Panc1 (cell line): Measurements from ENCODE around the gene KRT36. TPM values are rescaled to one million over a fixed set of nuclear protein-coding genes. Genes with fewer than 3 reads are reported as not detected.

Experiments used
- ATAC-seq: fragments of 200-7000 bp; cut with Tn5 transposase; 2 replicates; pipeline ENCODE4 v1.9.1; 2020; ENCODE audit warnings: mild to moderate bottlenecking, moderate library complexity
- BruUV-seq: library from RNA; stranded (reverse); fragments of 400-500 nt; replicated peaks from 2 replicates; lab custom pipeline; 2021; lab: Mats Ljungman, UMichigan
- CTCF ChIA-PET: fragments of 300-600 bp; sonication (Branson Sonifier 250); formaldehyde crosslinking; loops from one replicate; lab custom pipeline; 2022; ENCODE audit warnings: antibody characterized with exemption; lab: Charles Lee
- POLR2A ChIA-PET: fragments of 300-600 bp; sonication (Branson Sonifier 250); formaldehyde crosslinking; loops from one replicate; lab custom pipeline; 2022; ENCODE audit warnings: antibody characterized with exemption; lab: Charles Lee
- DNase-seq: peaks from one replicate; pipeline ENCODE4 v3.0.0-alpha.2; 2010; ENCODE audit warnings: low read depth, low spot score
- H3K27ac ChIP-seq: 2 replicates; pipeline ENCODE4 v1.5.1; 2011; ENCODE audit warnings: mild to moderate bottlenecking, low read length, inconsistent platforms
- H3K27me3 ChIP-seq: fragments of 200-500 bp; sonication (Bioruptor generic); 2 replicates; pipeline ENCODE4 v1.6.0; 2014; ENCODE audit warnings: low read length, inconsistent platforms; ENCODE audit not compliant: control insufficient read depth, insufficient read depth
- H3K36me3 ChIP-seq: fragments of 200-500 bp; sonication (Bioruptor generic); 2 replicates; pipeline ENCODE4 v1.5.1; 2014; ENCODE audit warnings: inconsistent platforms, mild to moderate bottlenecking, low read length, moderate library complexity; ENCODE audit not compliant: control insufficient read depth, insufficient read depth
- H3K4me1 ChIP-seq: 2 replicates; pipeline ENCODE4 v1.5.1; 2011; ENCODE audit warnings: inconsistent platforms, mild to moderate bottlenecking, low read length, moderate library complexity; ENCODE audit not compliant: control insufficient read depth, insufficient read depth
- H3K4me3 ChIP-seq, 2 experiments: 2 replicates each; pipeline ENCODE4 v1.5.1; 2011 to 2012; ENCODE audit warnings: low read depth in 2 of 2, low read length in 2 of 2, mild to moderate bottlenecking in 2 of 2, inconsistent platforms in 1 of 2, moderate library complexity in 1 of 2
- H3K9me3 ChIP-seq: fragments of 200-500 bp; sonication (Bioruptor generic); 2 replicates; pipeline ENCODE4 v1.5.1; 2014; ENCODE audit warnings: low read depth, mild to moderate bottlenecking, inconsistent platforms, low read length, moderate library complexity; ENCODE audit not compliant: control insufficient read depth, insufficient read depth
- CTCF ChIP-seq: fragments of 450-650 bp; IDR thresholded peaks from 2 replicates; pipeline ENCODE4 v1.5.1; 2017; ENCODE audit warnings: mild to moderate bottlenecking
- POLR2AphosphoS5 ChIP-seq: IDR thresholded peaks from 2 replicates; pipeline ENCODE4 v1.6.1; 2012; ENCODE audit warnings: mild to moderate bottlenecking, low read depth, low read length, moderate library complexity
- REST ChIP-seq, 2 experiments: IDR thresholded peaks; 2 replicates each; pipeline ENCODE4 v1.6.1; 2011 to 2012; ENCODE audit warnings: low read depth in 2 of 2, control low read depth in 1 of 2, low read length in 1 of 2, mild to moderate bottlenecking in 1 of 2, moderate library complexity in 1 of 2; ENCODE audit not compliant: insufficient read depth in 1 of 2
- SIN3A ChIP-seq: IDR thresholded peaks from 2 replicates; pipeline ENCODE4 v1.6.1; 2012; ENCODE audit warnings: low read depth, mild to moderate bottlenecking, low read length, moderate library complexity, borderline replicate concordance; ENCODE audit not compliant: insufficient read depth
- TCF7L2 ChIP-seq: IDR thresholded peaks from 2 replicates; pipeline ENCODE4 v1.6.1; 2011; ENCODE audit warnings: mild to moderate bottlenecking, low read depth, low read length, inconsistent platforms
- in situ Hi-C: cut with HindIII; loops from 2 replicates; pipeline ENCODE4 v1.10.0; 2016; ENCODE audit warnings: low sequenced_read_pairs, low pct_unique_long_range_greater_than_20kb
- intact Hi-C: fragments of 100-400 bp; cut with micrococcal nuclease; formaldehyde crosslinking; loops from one replicate; pipeline ENCODE4 v1.10.0; 2022; ENCODE audit not compliant: unreplicated experiment
- total RNA-seq: library from RNA; stranded (reverse); gene quantifications from one replicate; pipeline ENCODE4 v1.2.1, GENCODE V29; 2021; ENCODE audit not compliant: unreplicated experiment

Gene KRT36
- total RNA-seq, 1 experiment from 2014 or later, result not detected

- TF ChIP-seq POLR2AphosphoS5, result no peak
- no peak for TF ChIP-seq REST (IDR thresholded peaks at IDR 0.05; ENCODE audit: insufficient read depth in 1 of 2, low read depth in 2 of 2, low read length in 1 of 2)
- TF ChIP-seq CTCF, result no peak
- no peak for TF ChIP-seq TCF7L2
- no peak for TF ChIP-seq SIN3A
- DNase-seq (no peak), ATAC-seq (no peak)
- Histone ChIP-seq H3K27ac (no peak within 1 kb of the TSS), H3K4me3 (no peak within 1 kb of the TSS), H3K27me3 (no peaks in the 10 kb centered on the region), H3K36me3 (no peaks in the 10 kb centered on the region), H3K9me3 (no peaks in the 10 kb centered on the region), H3K4me1 (no peaks in the 10 kb centered on the region)
- intact Hi-C loops (loop anchor here (10.0 kb wide), 1 partner anchor 56 kb away; the partner anchor contains the start of gene KRT34), in situ Hi-C loops (no loop called here)
- CTCF ChIA-PET, result no interaction called here
- no TSS peak for BruUV-seq
- POLR2A ChIA-PET, result no interaction called here
Observed at GRCh38 chr17:41440531-41441033, 49.1 kb downstream of the KRT36 start, which contains the start of gene KRT38. Gene KRT38, minus strand, starts transcription at chr17:41440983. Its CDS starts 62 bp downstream, at chr17:41440921.

GRCh38 chr17:41439375-41439774, 50.3 kb downstream of the KRT36 start:
- no peak for TF ChIP-seq TCF7L2
- no peak for TF ChIP-seq CTCF
- TF ChIP-seq POLR2AphosphoS5, result no peak
- no peak for TF ChIP-seq SIN3A
- TF ChIP-seq REST (IDR thresholded peaks at IDR 0.05; ENCODE audit: insufficient read depth in 1 of 2, low read depth in 2 of 2, low read length in 1 of 2), result no peak
- CTCF ChIA-PET, result no interaction called here
- in situ Hi-C loops, result no loop called here
- DNase-seq, result no peak
- Histone ChIP-seq H3K9me3 (no peaks in the 10 kb centered on the region), H3K4me3 (no peak overlapping the region), H3K27me3 (no peaks in the 10 kb centered on the region), H3K4me1 (no peaks in the 10 kb centered on the region), H3K27ac (no peak overlapping the region), H3K36me3 (no peaks in the 10 kb centered on the region)
- intact Hi-C loops, result no loop called here
- POLR2A ChIA-PET, result interaction anchor here (0.7 kb wide), 1 partner anchor 86 kb away, joined by 3 read pairs; no protein-coding TSS in a partner anchor
- BruUV-seq, result no TSS peak
- ATAC-seq, result no peak
